CD4-positive, alpha-beta T cell treated with Interferon alpha-2 for 1 hour (primary cell): Measurements from ENCODE around the gene PCSK2.

ENCODE experiments used
- DNase-seq, 2 donors: peaks; one replicate each; pipeline ENCODE4 v3.0.0-alpha.2; 2020 to 2022

Gene PCSK2

GRCh38 chr20:17452441-17452840 is 225.6 kb downstream of the PCSK2 start:
- no peak for DNase-seq

- DNase-seq = no peak
Measured at GRCh38 chr20:17453592-17453991, 226.8 kb downstream of the PCSK2 start.

GRCh38 chr20:17456279-17456678 is 229.4 kb downstream of the PCSK2 start:
- DNase-seq = no peak

- DNase-seq = no peak
Measured at GRCh38 chr20:17457079-17457478, 230.2 kb downstream of the PCSK2 start.

- no peak for DNase-seq
Measured at GRCh38 chr20:17457588-17458190, 230.8 kb downstream of the PCSK2 start.

GRCh38 chr20:17460119-17460518 is 233.3 kb downstream of the PCSK2 start:
- DNase-seq = peak in 1 of 2 donors; percentile 1

- DNase-seq = no peak
Measured at GRCh38 chr20:17461941-17462340, 235.1 kb downstream of the PCSK2 start.

GRCh38 chr20:17463711-17464110 is 236.9 kb downstream of the PCSK2 start:
- DNase-seq = no peak

GRCh38 chr20:17465236-17465635 is 238.4 kb downstream of the PCSK2 start:
- DNase-seq = no peak

- no peak for DNase-seq
Measured at GRCh38 chr20:17466641-17467040, 239.8 kb downstream of the PCSK2 start.

GRCh38 chr20:17467120-17467655 is 240.3 kb downstream of the PCSK2 start:
- DNase-seq = no peak

GRCh38 chr20:17468073-17468840 is 241.4 kb downstream of the PCSK2 start:
- no peak for DNase-seq

- no peak for DNase-seq
Measured at GRCh38 chr20:17469246-17470030, 242.6 kb downstream of the PCSK2 start.

- DNase-seq = no peak
Measured at GRCh38 chr20:17470521-17470920, 243.7 kb downstream of the PCSK2 start.

- no peak for DNase-seq
Measured at GRCh38 chr20:17470973-17471372, 244.1 kb downstream of the PCSK2 start.

GRCh38 chr20:17471606-17472187 is 244.9 kb downstream of the PCSK2 start:
- DNase-seq = no peak

GRCh38 chr20:17473659-17474058 is 246.8 kb downstream of the PCSK2 start:
- no peak for DNase-seq

- DNase-seq = no peak
Measured at GRCh38 chr20:17479063-17479657, 252.3 kb downstream of the PCSK2 start.

GRCh38 chr20:17480696-17481095 is 253.9 kb downstream of the PCSK2 start:
- no peak for DNase-seq

- no peak for DNase-seq
Measured at GRCh38 chr20:17481661-17482060, 254.8 kb downstream of the PCSK2 start.

GRCh38 chr20:17482536-17482935 is 255.7 kb downstream of the PCSK2 start:
- no peak for DNase-seq

GRCh38 chr20:17485017-17485416 is 258.2 kb downstream of the PCSK2 start:
- no peak for DNase-seq
